Left kidney (tissue), 2 donors: Measurements from ENCODE around the gene PARP11. TPM values are rescaled to one million over a fixed set of nuclear protein-coding genes. Genes with fewer than 3 reads are reported as not detected.

ENCODE experiments used
- DNase-seq: peaks from one replicate; pipeline ENCODE4 v3.0.0-alpha.2; 2013
- polyA plus RNA-seq: library from polyadenylated mRNA; unstranded; fragments of 120-200 nt; gene quantifications from one replicate; pipeline ENCODE4 v1.2.1, GENCODE V29; 2013; ENCODE audit not compliant: insufficient read length

The PARP11 gene
- polyA plus RNA-seq, 1 donor = 22.1 TPM

DNA sequence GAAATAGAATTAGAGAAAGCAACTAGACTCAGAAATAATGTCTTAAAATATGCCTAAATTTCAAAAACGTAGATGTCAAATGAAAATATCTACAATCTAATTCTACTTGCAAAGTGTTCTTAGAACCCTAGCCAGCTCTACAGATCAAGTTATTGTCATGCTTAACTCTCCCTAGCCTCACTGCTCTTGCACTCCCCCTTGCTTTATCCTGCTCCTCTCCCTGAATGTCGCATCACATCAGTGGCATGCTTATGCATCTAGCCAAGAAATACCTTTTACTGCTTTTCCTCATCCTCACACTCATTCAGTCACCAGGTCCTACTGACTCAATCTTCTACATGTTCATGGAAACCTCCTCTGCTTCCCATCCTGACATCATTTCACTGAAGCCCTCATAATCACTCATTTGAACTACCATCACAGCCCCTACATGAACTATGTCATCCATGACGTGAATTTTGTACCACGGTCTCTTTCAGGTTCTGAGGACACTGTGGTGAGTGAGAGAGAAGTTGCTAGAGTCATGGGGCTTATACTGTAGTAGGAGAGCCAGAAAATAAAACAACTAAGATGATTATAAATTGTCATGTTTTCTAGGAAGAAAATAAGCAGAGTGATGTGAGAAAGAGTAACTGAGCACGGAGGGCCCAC lies 97.7 kb downstream of the PARP11 start:
- no peak for DNase-seq

DNA sequence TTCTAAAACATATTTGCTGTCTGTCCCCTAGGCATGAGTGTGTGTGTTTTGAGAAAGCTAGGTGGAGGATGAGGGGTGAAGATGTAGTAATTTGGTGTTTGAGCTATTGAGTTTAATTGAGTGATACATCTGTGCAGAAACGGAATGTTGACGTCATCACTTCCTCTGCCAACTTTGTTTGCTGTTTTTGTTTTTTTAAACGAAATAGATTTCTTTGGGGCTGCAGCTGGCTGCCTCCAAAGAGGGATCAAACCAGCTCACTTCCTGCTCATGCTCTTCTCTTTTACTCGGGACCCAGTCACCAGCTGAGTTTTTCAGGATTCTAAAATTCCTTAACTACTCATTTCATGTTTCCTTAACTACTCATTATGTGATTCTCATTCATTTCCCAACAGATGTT lies 100.8 kb downstream of the PARP11 start:
- no peak for DNase-seq

DNA sequence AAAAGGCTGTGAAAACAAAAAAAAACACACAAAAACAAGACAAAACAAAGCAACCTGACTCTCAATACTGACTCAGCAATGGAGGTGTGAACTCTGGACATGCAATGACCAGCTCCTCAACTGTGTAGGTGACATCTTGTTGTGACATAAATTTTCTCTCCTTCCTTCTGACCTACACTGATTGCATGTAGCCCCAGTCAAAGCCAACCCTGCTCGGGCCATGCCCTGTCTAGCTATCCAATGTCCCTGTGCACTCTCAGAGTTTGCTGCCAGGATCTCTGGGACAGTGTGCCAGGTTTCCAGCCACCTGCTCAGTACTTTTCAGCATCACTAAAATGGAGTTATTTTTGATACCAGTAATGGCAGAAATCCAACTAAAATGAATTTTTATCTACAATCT lies 101.3 kb downstream of the PARP11 start:
- no peak for DNase-seq

DNA sequence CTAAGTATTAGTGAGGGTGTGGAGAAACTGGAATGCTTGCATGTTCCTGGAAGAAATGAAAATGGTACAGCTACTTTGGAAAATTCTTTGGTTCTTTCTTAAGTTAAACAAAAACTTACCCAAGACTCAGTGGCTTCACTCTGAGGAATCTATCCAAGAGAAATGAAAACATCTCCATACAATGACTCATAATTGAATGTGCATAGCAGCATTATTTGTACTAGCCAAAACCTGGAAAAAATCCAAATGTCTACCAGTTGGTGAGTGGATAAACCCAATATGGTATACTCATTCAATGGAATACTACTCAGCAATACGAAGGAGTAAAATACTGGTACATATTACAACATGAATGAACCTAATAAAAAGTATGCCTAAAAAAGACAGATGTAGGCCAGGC lies 102.3 kb downstream of the PARP11 start:
- no peak for DNase-seq

DNA sequence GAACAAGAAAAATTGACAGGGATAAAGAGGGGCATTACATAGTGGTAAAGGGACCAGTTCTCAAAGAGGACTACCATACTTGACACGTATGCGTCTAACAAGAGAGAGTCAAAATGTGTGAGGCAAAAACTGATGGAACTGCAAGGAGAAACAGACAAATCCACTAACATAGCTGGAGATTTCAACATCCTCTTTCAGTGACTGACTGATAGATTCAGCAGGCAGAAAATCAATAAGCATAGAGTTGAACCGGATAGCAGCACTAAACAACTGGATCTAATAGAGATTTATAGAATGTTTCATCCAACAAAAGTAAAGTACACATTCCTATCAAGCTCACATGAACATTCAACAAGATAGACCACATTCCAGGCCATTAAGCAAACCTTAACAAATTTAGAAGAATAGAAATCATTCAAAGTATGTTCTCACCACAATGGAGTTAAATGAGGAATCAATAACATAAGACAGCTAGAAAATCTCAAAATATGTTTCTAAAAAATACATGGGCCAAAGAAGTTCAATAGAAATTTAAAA lies 104.2 kb downstream of the PARP11 start:
- no peak for DNase-seq

DNA sequence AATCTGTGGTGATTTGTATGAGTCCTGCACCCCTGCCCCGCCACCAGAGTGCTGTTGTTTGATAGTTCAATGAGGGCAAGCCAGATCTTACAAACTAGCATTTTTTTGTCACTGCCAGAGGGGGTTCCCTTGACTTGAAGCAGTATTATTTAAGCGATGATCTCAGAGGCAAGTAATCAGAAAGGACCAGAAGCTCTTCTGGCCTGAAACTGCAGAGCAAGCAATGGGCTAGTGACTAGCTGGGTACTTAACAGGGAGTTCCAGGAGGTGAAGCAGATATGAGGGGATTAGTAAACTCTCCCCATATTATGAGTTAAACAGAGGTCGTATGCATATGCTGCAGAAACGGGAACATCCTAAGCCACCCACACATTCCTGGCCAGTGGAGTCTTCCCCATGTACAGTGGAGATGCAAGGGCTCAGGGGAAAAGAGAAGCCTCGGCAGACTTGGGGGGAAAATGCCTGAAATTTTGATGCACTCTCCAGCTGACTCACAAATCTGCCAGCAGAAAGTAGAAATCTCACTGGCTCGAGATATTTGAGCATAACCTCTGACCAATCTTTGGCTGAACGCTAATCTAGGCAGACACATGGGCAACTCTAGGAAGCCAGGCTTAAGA lies 112.0 kb downstream of the PARP11 start:
- DNase-seq = no peak

DNA sequence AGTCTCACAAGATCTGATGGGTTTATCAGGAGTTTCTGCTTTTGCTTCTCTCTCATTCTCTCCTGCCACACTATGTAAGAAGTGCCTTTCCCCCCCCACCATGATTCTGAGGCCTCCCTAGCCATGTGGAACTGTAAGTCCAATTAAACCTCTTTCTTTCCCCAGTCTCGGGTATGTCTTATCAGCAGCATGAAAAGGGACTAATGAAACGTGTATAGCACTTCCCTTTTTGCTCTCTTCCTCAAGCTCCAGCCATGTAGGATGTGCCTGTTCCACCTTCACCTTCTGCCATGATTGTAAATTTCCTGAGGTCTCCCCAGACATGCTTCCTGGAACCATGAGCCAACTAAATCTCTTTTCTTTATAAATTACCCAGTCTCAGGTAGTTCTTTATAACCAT lies 113.3 kb downstream of the PARP11 start:
- no peak for DNase-seq

Other genes with a start within 250 kb of the PARP11 start
- gene CRACR2A, start 120.3 kb downstream of the PARP11 start, polyA plus RNA-seq = 2.0 TPM